Smooth muscle cell (in vitro differentiated cells): ENCODE data around the gene ATP2B2. TPM values are rescaled to one million over a fixed set of nuclear protein-coding genes. Genes with fewer than 3 reads are reported as not detected.

Experiments used
- DNase-seq: peaks from one replicate; lab custom pipeline; 2025; ENCODE audit not compliant: unreplicated experiment; lab: John Stamatoyannopoulos, UW
- H2AFZ ChIP-seq: fragments of 200-600 bp; sonication (generic); 2 replicates; pipeline ENCODE4 v1.6.0; 2016; ENCODE audit warnings: antibody characterized with exemption, low read depth, mild to moderate bottlenecking
- H3F3A ChIP-seq: fragments of 200-600 bp; sonication (generic); 2 replicates; pipeline ENCODE4 v1.6.0; 2017; ENCODE audit warnings: antibody characterized with exemption, low read depth
- H3K27ac ChIP-seq: fragments of 200-600 bp; sonication (generic); 2 replicates; pipeline ENCODE4 v1.5.1; 2016; ENCODE audit warnings: low read depth, mild to moderate bottlenecking
- H3K27me3 ChIP-seq: fragments of 200-600 bp; sonication (generic); 2 replicates; pipeline ENCODE4 v1.6.1; 2016; ENCODE audit warnings: low read depth, mild to moderate bottlenecking
- H3K36me3 ChIP-seq: fragments of 200-600 bp; sonication (generic); 2 replicates; pipeline ENCODE4 v1.5.1; 2016; ENCODE audit warnings: low read depth
- H3K4me1 ChIP-seq: fragments of 200-600 bp; sonication (generic); 2 replicates; pipeline ENCODE4 v1.5.1; 2016; ENCODE audit warnings: low read depth
- H3K4me2 ChIP-seq: fragments of 200-600 bp; sonication (generic); 2 replicates; pipeline ENCODE4 v1.6.0; 2016; ENCODE audit warnings: mild to moderate bottlenecking
- H3K4me3 ChIP-seq: fragments of 200-600 bp; sonication (generic); 2 replicates; pipeline ENCODE4 v1.5.1; 2016; ENCODE audit warnings: mild to moderate bottlenecking
- H3K79me2 ChIP-seq: fragments of 200-600 bp; sonication (generic); 2 replicates; pipeline ENCODE4 v1.6.0; 2016; ENCODE audit warnings: low read depth, mild to moderate bottlenecking
- H3K9ac ChIP-seq: fragments of 200-600 bp; sonication (generic); 2 replicates; pipeline ENCODE4 v1.6.0; 2016; ENCODE audit warnings: low read depth
- H3K9me3 ChIP-seq: fragments of 200-600 bp; sonication (generic); replicated peaks from 2 replicates; pipeline ENCODE4 v1.5.1; 2016; ENCODE audit warnings: low read depth
- H4K20me1 ChIP-seq: fragments of 200-600 bp; sonication (generic); 2 replicates; pipeline ENCODE4 v1.6.0; 2016; ENCODE audit warnings: low read depth
- WGBS: methylation state at CpG from one replicate; pipeline ENCODE4 v1.1.7; 2016; ENCODE audit warnings: low lambda C conversion rate; 5-methylcytosine and 5-hydroxymethylcytosine counted together
- polyA plus RNA-seq: library from polyadenylated mRNA; unstranded; fragments of >200 nt; fragmentation: Nextera tagmentation; extraction: Ambion mirVana; gene quantifications from 2 replicates; pipeline ENCODE4 v1.2.1, GENCODE V29; 2016
- total RNA-seq: library from RNA; depleted of rRNA; stranded (reverse); fragments of >200 nt; gene quantifications from 2 replicates; pipeline ENCODE4 v1.2.3, GENCODE V29; 2014
- TF ChIP-seq, protein P1 (sequence below): fragments of 200-600 bp; sonication (generic); IDR thresholded peaks from 2 replicates; pipeline ENCODE4 v1.5.1; 2017; ENCODE audit warnings: borderline replicate concordance, mild to moderate bottlenecking, antibody characterized with exemption; ENCODE audit not compliant: insufficient read depth, poor library complexity, severe bottlenecking

ATP2B2 gene
- total and polyA plus RNA-seq, 2 experiments from 2014 or later: not detected

DNA sequence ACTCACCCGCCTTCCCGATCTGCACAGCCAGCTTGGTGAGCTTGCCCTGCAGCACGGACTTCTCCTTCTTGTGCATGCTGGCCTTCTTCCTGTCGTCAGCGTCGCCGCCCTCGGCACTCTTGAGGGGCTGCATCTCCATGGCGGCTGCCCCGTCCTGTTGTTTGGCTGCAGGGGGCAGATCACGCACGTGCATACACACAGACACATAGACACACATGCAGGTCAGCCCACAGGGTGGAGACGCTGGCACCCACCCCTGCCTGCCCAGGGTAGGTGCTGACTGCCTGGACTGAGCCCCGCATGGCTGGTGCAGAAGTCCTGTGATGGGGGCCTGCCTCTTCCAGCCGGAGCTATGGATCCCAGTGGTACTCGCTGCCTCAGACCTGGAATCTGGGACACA, 127.1 kb downstream of the ATP2B2 start:
- TF ChIP-seq, protein P1, sequence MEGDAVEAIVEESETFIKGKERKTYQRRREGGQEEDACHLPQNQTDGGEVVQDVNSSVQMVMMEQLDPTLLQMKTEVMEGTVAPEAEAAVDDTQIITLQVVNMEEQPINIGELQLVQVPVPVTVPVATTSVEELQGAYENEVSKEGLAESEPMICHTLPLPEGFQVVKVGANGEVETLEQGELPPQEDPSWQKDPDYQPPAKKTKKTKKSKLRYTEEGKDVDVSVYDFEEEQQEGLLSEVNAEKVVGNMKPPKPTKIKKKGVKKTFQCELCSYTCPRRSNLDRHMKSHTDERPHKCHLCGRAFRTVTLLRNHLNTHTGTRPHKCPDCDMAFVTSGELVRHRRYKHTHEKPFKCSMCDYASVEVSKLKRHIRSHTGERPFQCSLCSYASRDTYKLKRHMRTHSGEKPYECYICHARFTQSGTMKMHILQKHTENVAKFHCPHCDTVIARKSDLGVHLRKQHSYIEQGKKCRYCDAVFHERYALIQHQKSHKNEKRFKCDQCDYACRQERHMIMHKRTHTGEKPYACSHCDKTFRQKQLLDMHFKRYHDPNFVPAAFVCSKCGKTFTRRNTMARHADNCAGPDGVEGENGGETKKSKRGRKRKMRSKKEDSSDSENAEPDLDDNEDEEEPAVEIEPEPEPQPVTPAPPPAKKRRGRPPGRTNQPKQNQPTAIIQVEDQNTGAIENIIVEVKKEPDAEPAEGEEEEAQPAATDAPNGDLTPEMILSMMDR: no peak

DNA sequence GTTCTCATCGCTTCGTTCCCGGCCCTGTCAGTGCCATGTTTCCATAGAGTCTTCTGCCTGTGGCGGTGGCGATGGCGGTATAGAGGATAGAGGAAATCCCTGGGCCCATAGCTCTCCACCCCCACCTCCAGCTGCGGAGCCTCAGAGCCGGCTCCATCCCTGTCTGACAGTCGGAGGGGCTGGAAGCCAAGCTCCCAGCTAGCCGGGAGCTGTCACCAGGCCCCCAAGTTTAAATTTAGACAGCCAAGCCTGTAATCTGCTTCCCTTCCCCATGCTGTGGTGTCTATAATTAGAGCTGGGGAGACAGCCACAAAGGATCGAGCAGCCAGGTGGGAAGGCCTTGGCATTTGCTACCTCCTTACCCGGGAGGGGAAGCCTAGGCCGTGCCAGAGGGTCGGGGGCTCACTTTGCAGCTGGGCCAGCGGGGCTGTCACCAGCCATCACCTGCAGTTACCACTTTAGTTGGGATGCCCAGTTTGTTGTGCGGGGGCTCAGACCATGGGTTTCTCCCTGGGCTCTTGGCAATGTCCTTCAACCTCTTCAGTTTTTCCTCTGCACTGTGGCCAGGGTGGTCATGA, 128.1 kb downstream of the ATP2B2 start:
- no peaks in the 10 kb centered on the region for H4K20me1 ChIP-seq
- H3K4me3 ChIP-seq: no peak overlapping the region
- DNase-seq: no peak
- H3K27ac ChIP-seq: no peak overlapping the region
- H3K27me3 ChIP-seq: no peaks in the 10 kb centered on the region
- H3K4me1 ChIP-seq: no peaks in the 10 kb centered on the region
- WGBS: 80% methylated on average over 16 of the region's 16 CpGs
- H3K4me2 ChIP-seq: no peak overlapping the region
- no peak overlapping the region for H3K9ac ChIP-seq
- no peaks in the 10 kb centered on the region for H3F3A ChIP-seq
- H3K9me3 ChIP-seq: no peaks in the 10 kb centered on the region
- H3K79me2 ChIP-seq: no peaks in the 10 kb centered on the region
- H2AFZ ChIP-seq: no peak overlapping the region
- TF ChIP-seq, protein P1: no peak
- H3K36me3 ChIP-seq: no peaks in the 10 kb centered on the region

More for the DNA sequence above, 127.1 kb downstream of the ATP2B2 start:
- no peak overlapping the region for H3K4me3 ChIP-seq
- no peaks in the 10 kb centered on the region for H3K4me1 ChIP-seq
- no peak for DNase-seq
- no peaks in the 10 kb centered on the region for H3K79me2 ChIP-seq
- no peaks in the 10 kb centered on the region for H3K36me3 ChIP-seq
- no peaks in the 10 kb centered on the region for H3F3A ChIP-seq
- no peaks in the 10 kb centered on the region for H4K20me1 ChIP-seq
- no peaks in the 10 kb centered on the region for H3K9me3 ChIP-seq
- 88% methylated on average over 16 of the region's 16 CpGs for WGBS
- H2AFZ ChIP-seq: no peak overlapping the region
- H3K9ac ChIP-seq: no peak overlapping the region
- no peak overlapping the region for H3K27ac ChIP-seq
- H3K27me3 ChIP-seq: no peaks in the 10 kb centered on the region
- H3K4me2 ChIP-seq: no peak overlapping the region

GRCh38 chr3:10376353-10376752, 129.0 kb downstream of the ATP2B2 start:
- Histone ChIP-seq H3K9ac (no peak overlapping the region), H3K27me3 (no peaks in the 10 kb centered on the region)
- TF ChIP-seq, protein P1: no peak

GRCh38 chr3:10375296-10376053, 129.9 kb downstream of the ATP2B2 start:
- TF ChIP-seq, protein P1: no peak
- no peak for DNase-seq
- Histone ChIP-seq H3K9me3 (no peaks in the 10 kb centered on the region), H3K79me2 (no peaks in the 10 kb centered on the region), H3F3A (no peaks in the 10 kb centered on the region), H3K4me2 (no peak overlapping the region), H3K36me3 (no peaks in the 10 kb centered on the region), H3K27ac (no peak overlapping the region), H3K27me3 (no peaks in the 10 kb centered on the region), H3K4me1 (no peaks in the 10 kb centered on the region), H4K20me1 (no peaks in the 10 kb centered on the region), H3K4me3 (no peak overlapping the region), H2AFZ (no peak overlapping the region), H3K9ac (no peak overlapping the region)
- 95% methylated on average over 23 of the region's 23 CpGs for WGBS

More at GRCh38 chr3:10376353-10376752, 129.0 kb downstream of the ATP2B2 start:
- H3K36me3 ChIP-seq: no peaks in the 10 kb centered on the region
- no peaks in the 10 kb centered on the region for H4K20me1 ChIP-seq
- H3K9me3 ChIP-seq: no peaks in the 10 kb centered on the region
- H3K27ac ChIP-seq: no peak overlapping the region
- no peak overlapping the region for H3K4me2 ChIP-seq
- H3K79me2 ChIP-seq: no peaks in the 10 kb centered on the region
- no peaks in the 10 kb centered on the region for H3F3A ChIP-seq
- 77% methylated on average over 6 of the region's 6 CpGs for WGBS
- H3K4me3 ChIP-seq: no peak overlapping the region
- H2AFZ ChIP-seq: no peak overlapping the region
- H3K4me1 ChIP-seq: no peaks in the 10 kb centered on the region
- DNase-seq: no peak
